Upper lobe of right lung (tissue), 1 donor: ENCODE results near the gene HMGCL. TPM values are rescaled to one million over a fixed set of nuclear protein-coding genes. Genes with fewer than 3 reads are reported as not detected.
"Not testable (repeated sequence)": the region's sequence is repeated elsewhere in the genome, so short reads cannot be mapped to it uniquely, and the experiment has no call there.

Source experiments
- ATAC-seq: fragments of 200-7000 bp; cut with Tn5 transposase; one replicate; pipeline ENCODE4 v1.9.1; 2020; ENCODE audit warnings: mild to moderate bottlenecking, moderate library complexity
- DNase-seq: peaks from one replicate; pipeline ENCODE4 v3.0.0-alpha.2; 2020
- H3K27ac ChIP-seq: fragments of 200-600 bp; one replicate; pipeline ENCODE4 v1.8.0; 2022
- H3K27me3 ChIP-seq: fragments of 200-600 bp; one replicate; pipeline ENCODE4 v1.8.0; 2022; ENCODE audit warnings: mild to moderate bottlenecking
- H3K36me3 ChIP-seq: fragments of 200-600 bp; one replicate; pipeline ENCODE4 v1.8.0; 2022
- H3K4me1 ChIP-seq: fragments of 200-600 bp; one replicate; pipeline ENCODE4 v1.8.0; 2022
- H3K4me3 ChIP-seq: fragments of 200-600 bp; one replicate; pipeline ENCODE4 v1.8.0; 2022; ENCODE audit warnings: mild to moderate bottlenecking
- H3K9me3 ChIP-seq: fragments of 200-600 bp; one replicate; pipeline ENCODE4 v1.8.0; 2022
- CTCF ChIP-seq: fragments of 200-600 bp; IDR thresholded peaks from one replicate; pipeline ENCODE4 v1.8.0; 2022; ENCODE audit warnings: antibody characterized with exemption
- intact Hi-C: fragments of 100-400 bp; cut with DNase I; formaldehyde crosslinking; loops from one replicate; pipeline ENCODE4 v1.11.0; 2022
- total RNA-seq: library from RNA; stranded (reverse); fragmentation: NEBNext Ultra II Directional; extraction: Animal tissue kit (Norgen Biotek cat#: 25700); gene quantifications from one replicate; pipeline ENCODE4 v1.2.1, GENCODE V29; 2021
- donor health status: DM: no; HTN: yes; CAD: no; lungs with severe emphysema.

The HMGCL gene
- total RNA-seq, 1 donor from 2014 or later: 40.1 TPM

GRCh38 chr1:23803674-23804073 is 21.6 kb downstream of the HMGCL start:
- no peak for DNase-seq
- intact Hi-C loops: no loop called here
- no peaks in the 10 kb centered on the region for H3K27me3 ChIP-seq
- no peak overlapping the region for H3K27ac ChIP-seq
- no peak overlapping the region for H3K4me3 ChIP-seq
- no peaks in the 10 kb centered on the region for H3K9me3 ChIP-seq
- ATAC-seq: no peak
- peaks cover 20% of the 10 kb centered on the region for H3K4me1 ChIP-seq
- no peak for TF ChIP-seq CTCF
- peaks cover 23% of the 10 kb centered on the region for H3K36me3 ChIP-seq

GRCh38 chr1:23802809-23803342 is 22.4 kb downstream of the HMGCL start:
- ATAC-seq, H3K9me3 ChIP-seq, H3K4me3 ChIP-seq, H3K27me3 ChIP-seq, DNase-seq, intact Hi-C loops, H3K27ac ChIP-seq: not testable (repeated sequence)
- Histone ChIP-seq H3K36me3 (peaks cover 19% of the 10 kb centered on the region), H3K4me1 (peaks cover 23% of the 10 kb centered on the region)

- TF ChIP-seq CTCF: no peak
- no peak for ATAC-seq
- no peaks in the 10 kb centered on the region for H3K9me3 ChIP-seq
- intact Hi-C loops: no loop called here
- peaks cover 23% of the 10 kb centered on the region for H3K4me1 ChIP-seq
- H3K4me3 ChIP-seq: peak overlapping the region; percentile 86
- no peaks in the 10 kb centered on the region for H3K27me3 ChIP-seq
- peaks cover 19% of the 10 kb centered on the region for H3K36me3 ChIP-seq
- no peak for DNase-seq
- H3K27ac ChIP-seq: peak overlapping the region; percentile 98
These were observed 23.4 kb downstream of the HMGCL start for GRCh38 chr1:23801876-23802275.

- Histone ChIP-seq H3K4me1 (peaks cover 23% of the 10 kb centered on the region), H3K4me3 (peak overlapping the region; percentile 86), H3K9me3 (no peaks in the 10 kb centered on the region), H3K36me3 (peaks cover 25% of the 10 kb centered on the region), H3K27me3 (no peaks in the 10 kb centered on the region), H3K27ac (peak overlapping the region; percentile 98)
- intact Hi-C loops: no loop called here
- TF ChIP-seq CTCF: no peak
- DNase-seq (peak; percentile 83), ATAC-seq (peak; percentile 3)
These were observed 23.9 kb downstream of the HMGCL start for GRCh38 chr1:23801338-23801748.

- intact Hi-C loops: no loop called here
- Histone ChIP-seq H3K4me3 (peak within 1 kb of the TSS; percentile 86), H3K27ac (peak within 1 kb of the TSS; percentile 98), H3K9me3 (no peaks in the 10 kb centered on the region), H3K36me3 (peaks cover 28% of the 10 kb centered on the region), H3K27me3 (no peaks in the 10 kb centered on the region), H3K4me1 (peaks cover 23% of the 10 kb centered on the region)
- no peak for TF ChIP-seq CTCF
- peak; percentile 93 for ATAC-seq
- DNase-seq: peak; percentile 99
These were observed 24.6 kb downstream of the HMGCL start, which contains the start of gene GALE for GRCh38 chr1:23800400-23801337. GALE (minus strand) TSS chr1:23800754; CDS start chr1:23799007, 1,747 bp downstream.
